Smooth muscle cell (in vitro differentiated cells): ENCODE measurements around the gene NME9. TPM values are rescaled to one million over a fixed set of nuclear protein-coding genes. Genes with fewer than 3 reads are reported as not detected.
"Not testable (repeated sequence)": the region's sequence is repeated elsewhere in the genome, so short reads cannot be mapped to it uniquely, and the experiment has no call there.

Source experiments
- DNase-seq: peaks from one replicate; lab custom pipeline; 2025; ENCODE audit not compliant: unreplicated experiment; lab: John Stamatoyannopoulos, UW
- H2AFZ ChIP-seq: fragments of 200-600 bp; sonication (generic); 2 replicates; pipeline ENCODE4 v1.6.0; 2016; ENCODE audit warnings: antibody characterized with exemption, low read depth, mild to moderate bottlenecking
- H3F3A ChIP-seq: fragments of 200-600 bp; sonication (generic); 2 replicates; pipeline ENCODE4 v1.6.0; 2017; ENCODE audit warnings: antibody characterized with exemption, low read depth
- H3K27ac ChIP-seq: fragments of 200-600 bp; sonication (generic); 2 replicates; pipeline ENCODE4 v1.5.1; 2016; ENCODE audit warnings: low read depth, mild to moderate bottlenecking
- H3K27me3 ChIP-seq: fragments of 200-600 bp; sonication (generic); 2 replicates; pipeline ENCODE4 v1.6.1; 2016; ENCODE audit warnings: low read depth, mild to moderate bottlenecking
- H3K36me3 ChIP-seq: fragments of 200-600 bp; sonication (generic); 2 replicates; pipeline ENCODE4 v1.5.1; 2016; ENCODE audit warnings: low read depth
- H3K4me1 ChIP-seq: fragments of 200-600 bp; sonication (generic); 2 replicates; pipeline ENCODE4 v1.5.1; 2016; ENCODE audit warnings: low read depth
- H3K4me2 ChIP-seq: fragments of 200-600 bp; sonication (generic); 2 replicates; pipeline ENCODE4 v1.6.0; 2016; ENCODE audit warnings: mild to moderate bottlenecking
- H3K4me3 ChIP-seq: fragments of 200-600 bp; sonication (generic); 2 replicates; pipeline ENCODE4 v1.5.1; 2016; ENCODE audit warnings: mild to moderate bottlenecking
- H3K79me2 ChIP-seq: fragments of 200-600 bp; sonication (generic); 2 replicates; pipeline ENCODE4 v1.6.0; 2016; ENCODE audit warnings: low read depth, mild to moderate bottlenecking
- H3K9ac ChIP-seq: fragments of 200-600 bp; sonication (generic); 2 replicates; pipeline ENCODE4 v1.6.0; 2016; ENCODE audit warnings: low read depth
- H3K9me3 ChIP-seq: fragments of 200-600 bp; sonication (generic); replicated peaks from 2 replicates; pipeline ENCODE4 v1.5.1; 2016; ENCODE audit warnings: low read depth
- H4K20me1 ChIP-seq: fragments of 200-600 bp; sonication (generic); 2 replicates; pipeline ENCODE4 v1.6.0; 2016; ENCODE audit warnings: low read depth
- CTCF ChIP-seq: fragments of 200-600 bp; sonication (generic); IDR thresholded peaks from 2 replicates; pipeline ENCODE4 v1.5.1; 2017; ENCODE audit warnings: borderline replicate concordance, mild to moderate bottlenecking, antibody characterized with exemption; ENCODE audit not compliant: insufficient read depth, poor library complexity, severe bottlenecking
- WGBS: methylation state at CpG from one replicate; pipeline ENCODE4 v1.1.7; 2016; ENCODE audit warnings: low lambda C conversion rate; 5-methylcytosine and 5-hydroxymethylcytosine counted together
- polyA plus RNA-seq: library from polyadenylated mRNA; unstranded; fragments of >200 nt; fragmentation: Nextera tagmentation; extraction: Ambion mirVana; gene quantifications from 2 replicates; pipeline ENCODE4 v1.2.1, GENCODE V29; 2016
- total RNA-seq: library from RNA; depleted of rRNA; stranded (reverse); fragments of >200 nt; gene quantifications from 2 replicates; pipeline ENCODE4 v1.2.3, GENCODE V29; 2014

Gene NME9
- total and polyA plus RNA-seq, 2 experiments from 2014 or later: not detected

DNA sequence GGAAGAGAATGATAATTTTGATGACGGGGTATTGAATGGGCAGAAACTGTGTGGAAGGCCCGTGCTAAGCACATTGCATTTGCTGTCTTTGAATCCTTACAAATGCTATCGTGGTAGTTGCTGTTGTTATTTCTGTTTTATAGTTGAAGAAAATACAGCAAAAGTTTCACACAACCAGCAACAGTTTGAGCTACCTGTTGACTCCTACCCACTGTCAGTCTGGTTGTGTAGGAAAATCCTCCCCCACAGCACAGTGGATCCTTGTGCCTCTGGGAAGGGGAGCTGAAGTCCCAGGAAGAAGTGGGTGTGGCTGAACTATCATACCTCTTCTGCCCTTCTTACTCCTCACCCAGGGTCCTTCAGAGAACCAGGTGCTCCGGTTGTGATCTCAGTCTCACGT, 48.2 kb upstream of the NME9 start:
- WGBS: 91% methylated on average over 5 of the region's 5 CpGs
- H3K4me1 ChIP-seq: peaks cover 9% of the 10 kb centered on the region

GRCh38 chr3:138377212-138377611, 47.6 kb upstream of the NME9 start:
- not testable (repeated sequence) for H4K20me1 ChIP-seq, H3K4me1 ChIP-seq, H3K36me3 ChIP-seq, H3K9ac ChIP-seq, H3K4me3 ChIP-seq, H3K79me2 ChIP-seq, H3K27ac ChIP-seq, H3K9me3 ChIP-seq, H3K27me3 ChIP-seq, H3K4me2 ChIP-seq, H3F3A ChIP-seq, DNase-seq, H2AFZ ChIP-seq
- WGBS: 94% methylated on average over 11 of the region's 11 CpGs

More for the DNA sequence above, 48.2 kb upstream of the NME9 start:
- Histone ChIP-seq H3K9ac (no peak overlapping the region), H3K27ac (no peak overlapping the region), H3K79me2 (peaks cover 7% of the 10 kb centered on the region), H3K9me3 (no peaks in the 10 kb centered on the region), H4K20me1 (peaks cover 5% of the 10 kb centered on the region), H2AFZ (no peak overlapping the region), H3F3A (no peaks in the 10 kb centered on the region), H3K36me3 (no peaks in the 10 kb centered on the region), H3K4me2 (no peak overlapping the region), H3K27me3 (no peaks in the 10 kb centered on the region), H3K4me3 (no peak overlapping the region)
- no peak for DNase-seq
- TF ChIP-seq CTCF: no peak

DNA sequence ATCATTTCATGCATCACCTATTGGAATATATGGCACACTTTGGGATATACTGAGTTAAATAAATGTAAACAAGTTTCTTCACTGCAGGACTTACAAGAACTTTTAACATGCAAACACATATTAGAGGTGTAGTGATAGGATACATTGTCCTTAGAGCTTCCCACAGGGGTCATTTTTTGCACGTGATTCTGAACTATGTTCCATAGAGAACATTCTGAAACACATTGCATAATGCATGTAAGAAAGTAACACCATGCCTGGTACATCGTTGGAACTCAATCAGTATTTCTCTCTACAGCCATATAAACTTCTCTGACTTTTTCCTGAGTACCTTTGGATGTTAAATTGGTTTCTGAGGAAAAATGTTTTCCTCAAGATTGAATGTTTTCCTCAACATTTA, 47.0 kb upstream of the NME9 start:
- H3K4me2 ChIP-seq: no peak overlapping the region
- no peak overlapping the region for H3K27ac ChIP-seq
- no peaks in the 10 kb centered on the region for H3K36me3 ChIP-seq
- no peaks in the 10 kb centered on the region for H3K27me3 ChIP-seq
- H3K9me3 ChIP-seq: no peaks in the 10 kb centered on the region
- WGBS: 90% methylated on average over 2 of the region's 2 CpGs
- H3K4me1 ChIP-seq: peaks cover 2% of the 10 kb centered on the region
- no peaks in the 10 kb centered on the region for H3F3A ChIP-seq
- no peak overlapping the region for H2AFZ ChIP-seq
- DNase-seq: no peak
- no peak overlapping the region for H3K4me3 ChIP-seq
- peaks cover 5% of the 10 kb centered on the region for H4K20me1 ChIP-seq
- H3K9ac ChIP-seq: no peak overlapping the region
- peaks cover 7% of the 10 kb centered on the region for H3K79me2 ChIP-seq
- TF ChIP-seq CTCF: no peak

- Histone ChIP-seq H3K79me2 (peaks cover 7% of the 10 kb centered on the region), H3K36me3 (no peaks in the 10 kb centered on the region), H3K9ac (no peak overlapping the region), H3K27me3 (no peaks in the 10 kb centered on the region), H3K9me3 (no peaks in the 10 kb centered on the region), H2AFZ (no peak overlapping the region), H3K4me2 (peak overlapping the region; percentile 2), H3K4me1 (no peaks in the 10 kb centered on the region), H3K4me3 (no peak overlapping the region), H4K20me1 (peaks cover 5% of the 10 kb centered on the region), H3K27ac (peak overlapping the region; percentile 53), H3F3A (no peaks in the 10 kb centered on the region)
- WGBS: 37% methylated on average over 4 of the region's 4 CpGs
- TF ChIP-seq CTCF: no peak
- DNase-seq: no peak
Observed at GRCh38 chr3:138375447-138375846, 45.8 kb upstream of the NME9 start.
